Hepatocyte (in vitro differentiated cells): ENCODE measurements around the gene DYRK1B.

Experiments
- EZH2 ChIP-seq: fragments of 200-600 bp; sonication (generic); IDR thresholded peaks from 2 replicates; pipeline ENCODE4 v1.6.1; 2016; ENCODE audit warnings: antibody characterized with exemption, mild to moderate bottlenecking, borderline replicate concordance
- EZH2phosphoT487 ChIP-seq: fragments of 200-600 bp; sonication (generic); IDR thresholded peaks from one replicate; pipeline ENCODE4 v1.6.1; 2018; ENCODE audit warnings: antibody characterized with exemption, mild to moderate bottlenecking, low read depth, moderate library complexity; ENCODE audit not compliant: unreplicated experiment, severe bottlenecking
- TF ChIP-seq, protein P1 (sequence below): fragments of 200-600 bp; sonication (generic); IDR thresholded peaks from 2 replicates; pipeline ENCODE4 v1.5.1; 2016; ENCODE audit warnings: antibody characterized with exemption, mild to moderate bottlenecking; ENCODE audit not compliant: poor library complexity

DNA sequence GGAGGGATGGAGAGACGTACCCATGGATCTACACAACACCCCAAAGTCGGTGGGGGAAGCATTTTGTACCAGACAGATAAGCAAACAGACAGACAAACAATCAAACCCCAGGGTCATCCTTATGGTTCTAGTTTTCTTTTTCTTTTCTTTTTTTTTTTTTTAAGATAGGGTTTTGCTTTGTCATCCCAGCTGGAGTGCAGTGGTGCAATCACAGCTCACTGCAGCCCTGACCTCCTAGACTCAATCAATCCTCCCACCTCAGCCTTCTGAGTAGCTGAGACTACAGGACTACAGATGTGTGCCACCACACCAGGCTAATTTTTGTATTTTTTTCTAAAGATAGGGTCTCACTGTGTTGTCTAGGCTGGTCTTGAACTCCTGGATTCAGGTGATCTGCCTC lies 30.2 kb upstream of the DYRK1B start:
- TF ChIP-seq, protein P1, sequence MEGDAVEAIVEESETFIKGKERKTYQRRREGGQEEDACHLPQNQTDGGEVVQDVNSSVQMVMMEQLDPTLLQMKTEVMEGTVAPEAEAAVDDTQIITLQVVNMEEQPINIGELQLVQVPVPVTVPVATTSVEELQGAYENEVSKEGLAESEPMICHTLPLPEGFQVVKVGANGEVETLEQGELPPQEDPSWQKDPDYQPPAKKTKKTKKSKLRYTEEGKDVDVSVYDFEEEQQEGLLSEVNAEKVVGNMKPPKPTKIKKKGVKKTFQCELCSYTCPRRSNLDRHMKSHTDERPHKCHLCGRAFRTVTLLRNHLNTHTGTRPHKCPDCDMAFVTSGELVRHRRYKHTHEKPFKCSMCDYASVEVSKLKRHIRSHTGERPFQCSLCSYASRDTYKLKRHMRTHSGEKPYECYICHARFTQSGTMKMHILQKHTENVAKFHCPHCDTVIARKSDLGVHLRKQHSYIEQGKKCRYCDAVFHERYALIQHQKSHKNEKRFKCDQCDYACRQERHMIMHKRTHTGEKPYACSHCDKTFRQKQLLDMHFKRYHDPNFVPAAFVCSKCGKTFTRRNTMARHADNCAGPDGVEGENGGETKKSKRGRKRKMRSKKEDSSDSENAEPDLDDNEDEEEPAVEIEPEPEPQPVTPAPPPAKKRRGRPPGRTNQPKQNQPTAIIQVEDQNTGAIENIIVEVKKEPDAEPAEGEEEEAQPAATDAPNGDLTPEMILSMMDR = no peak
- TF ChIP-seq EZH2phosphoT487 (no peak), EZH2 (no peak)
